Sciatic nerve (tissue), 2 donors: Measurements from ENCODE around the gene RASGRF1. TPM values are rescaled to one million over a fixed set of nuclear protein-coding genes. Genes with fewer than 3 reads are reported as not detected.

Source experiments
- ATAC-seq: fragments of 200-7000 bp; cut with Tn5 transposase; one replicate; pipeline ENCODE4 v1.9.1; 2020; ENCODE audit warnings: mild to moderate bottlenecking, moderate library complexity
- DNase-seq: peaks from one replicate; pipeline ENCODE4 v3.0.0-alpha.2; 2020; ENCODE audit warnings: low spot score
- intact Hi-C: fragments of 100-400 bp; cut with DNase I; formaldehyde crosslinking; loops from one replicate; pipeline ENCODE4 v1.14.2; 2022
- total RNA-seq: library from RNA; stranded (reverse); fragmentation: NEBNext Ultra II Directional; extraction: Animal tissue kit (Norgen Biotek cat#: 25700); gene quantifications from one replicate; pipeline ENCODE4 v1.2.1, GENCODE V29; 2021
- donor health status: DM: no; HTN: no; CAD: no.
- donor health status: DM: no; HTN: no; CAD: no.

Gene RASGRF1
- total RNA-seq, 1 donor from 2014 or later = 3.0 TPM

GRCh38 chr15:78950902-78951840 is 139.4 kb downstream of the RASGRF1 start:
- ATAC-seq (peak; percentile 80), DNase-seq (no peak)
- intact Hi-C loops = no loop called here

GRCh38 chr15:78950343-78950742 is 140.2 kb downstream of the RASGRF1 start:
- ATAC-seq = peak; percentile 35
- intact Hi-C loops = no loop called here

GRCh38 chr15:78949461-78949860 is 141.1 kb downstream of the RASGRF1 start:
- no peak for DNase-seq
- intact Hi-C loops = no loop called here
- no peak for ATAC-seq

More at GRCh38 chr15:78950343-78950742, 140.2 kb downstream of the RASGRF1 start:
- no peak for DNase-seq

DNA sequence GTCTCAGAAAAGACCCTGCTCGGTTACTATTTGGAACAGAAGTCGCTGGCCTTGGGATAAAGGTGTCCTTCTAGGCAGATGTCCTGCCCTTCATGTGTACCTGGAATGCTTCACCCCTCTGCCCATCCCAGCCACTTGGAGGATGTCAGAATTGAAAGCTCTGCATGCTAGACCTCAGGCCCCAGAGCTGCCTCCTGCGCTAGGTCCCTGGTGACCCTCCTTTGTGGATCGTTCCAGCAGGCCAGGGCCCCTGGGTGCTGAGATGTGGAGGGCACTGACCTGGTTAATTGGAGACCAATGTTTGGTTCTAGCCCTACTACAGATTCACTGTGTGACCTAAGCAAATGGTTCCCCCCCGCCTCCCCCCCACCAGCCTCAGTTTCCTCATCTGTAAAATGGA is 143.1 kb downstream of the RASGRF1 start:
- DNase-seq (no peak), ATAC-seq (no peak)
- intact Hi-C loops = no loop called here

DNA sequence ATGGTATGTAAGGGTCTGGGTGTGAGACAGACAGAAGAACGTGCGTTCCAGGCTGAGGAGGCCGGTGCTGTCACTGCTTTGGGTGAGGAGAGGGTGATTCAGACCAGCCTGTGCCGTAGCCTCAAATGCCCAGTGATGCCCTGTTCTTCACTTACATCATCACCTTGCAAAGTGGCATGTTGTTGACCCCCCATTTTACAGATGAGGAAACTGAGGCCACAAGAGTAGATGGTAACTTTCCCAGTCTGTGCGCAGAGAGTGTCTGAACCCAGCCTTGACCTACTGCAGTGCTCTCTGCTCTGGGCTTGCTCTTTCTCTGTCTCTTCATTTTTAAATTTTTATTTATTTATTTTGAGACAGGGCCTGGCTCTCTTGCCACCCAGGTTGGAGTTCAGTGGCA is 144.1 kb downstream of the RASGRF1 start:
- ATAC-seq (no peak), DNase-seq (no peak)
- intact Hi-C loops = no loop called here

DNA sequence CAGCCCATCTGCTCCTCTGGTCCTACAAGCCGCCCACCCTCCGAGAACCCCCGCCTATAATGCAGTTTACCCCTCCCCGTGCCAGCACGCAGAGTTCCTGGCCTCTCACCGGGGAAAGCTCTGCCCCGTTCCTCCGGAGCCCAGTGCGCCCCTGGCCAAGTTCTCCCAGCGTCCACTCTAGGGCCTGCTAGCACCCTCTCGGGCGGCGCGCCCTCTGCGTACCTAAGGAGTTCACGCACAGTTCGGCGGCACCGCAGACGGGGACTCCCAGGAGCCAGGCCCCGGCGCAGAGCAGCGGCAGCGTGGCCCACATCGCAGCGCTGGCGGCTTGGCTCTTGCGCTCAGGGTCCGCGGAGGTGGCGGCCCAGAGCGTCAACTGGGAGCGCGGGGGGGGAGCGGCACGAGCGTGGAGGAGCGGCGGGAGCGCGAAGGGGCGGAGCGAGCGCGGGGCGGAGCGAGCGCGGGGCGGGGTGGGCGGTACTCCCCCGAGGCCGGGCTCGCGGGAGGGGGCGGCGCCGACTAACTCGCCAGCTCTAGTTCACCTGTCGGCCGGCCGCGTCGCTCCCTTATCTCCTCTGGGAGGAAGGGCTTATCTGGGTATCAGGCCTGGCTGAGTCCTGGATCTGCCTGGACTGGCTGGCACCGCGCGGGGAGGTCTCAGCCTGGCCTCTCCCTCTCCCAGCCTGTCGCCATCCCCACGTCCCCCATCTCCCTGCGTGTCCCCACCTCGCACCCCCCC is 145.7 kb downstream of the RASGRF1 start, which contains the start of gene CTSH:
TSS of gene CTSH (minus strand) at position 378 of the 739 bp plus-strand sequence. CDS start at position 313, 65 bp downstream.
- intact Hi-C loops = no loop called here
- peak; percentile 85 for DNase-seq

DNA sequence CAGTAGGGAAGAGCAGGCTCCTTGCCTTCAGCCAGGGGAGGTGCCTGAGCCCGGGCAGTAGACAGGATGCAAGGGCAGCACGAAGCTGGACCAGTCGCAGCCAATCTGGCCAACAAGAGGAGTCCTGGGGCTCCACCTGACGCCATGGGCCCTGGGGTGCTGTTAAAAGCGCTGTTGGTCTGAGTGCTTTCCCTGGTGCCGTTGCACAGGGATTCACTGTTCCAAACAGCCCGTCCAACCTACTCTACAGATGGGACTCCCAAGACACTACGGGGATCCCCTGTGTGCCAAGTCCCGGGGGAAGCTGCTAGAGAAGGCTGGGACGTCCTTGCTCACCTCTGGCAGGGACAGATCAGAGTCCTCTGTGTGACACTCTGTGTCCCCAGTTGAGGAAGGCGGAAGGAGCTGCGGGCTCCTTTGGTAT is 146.4 kb downstream of the RASGRF1 start:
- DNase-seq = no peak
- intact Hi-C loops = no loop called here
- ATAC-seq = peak; percentile 53

More for the DNA sequence above, 145.7 kb downstream of the RASGRF1 start, which contains the start of gene CTSH:
- ATAC-seq = peak; percentile 88

DNA sequence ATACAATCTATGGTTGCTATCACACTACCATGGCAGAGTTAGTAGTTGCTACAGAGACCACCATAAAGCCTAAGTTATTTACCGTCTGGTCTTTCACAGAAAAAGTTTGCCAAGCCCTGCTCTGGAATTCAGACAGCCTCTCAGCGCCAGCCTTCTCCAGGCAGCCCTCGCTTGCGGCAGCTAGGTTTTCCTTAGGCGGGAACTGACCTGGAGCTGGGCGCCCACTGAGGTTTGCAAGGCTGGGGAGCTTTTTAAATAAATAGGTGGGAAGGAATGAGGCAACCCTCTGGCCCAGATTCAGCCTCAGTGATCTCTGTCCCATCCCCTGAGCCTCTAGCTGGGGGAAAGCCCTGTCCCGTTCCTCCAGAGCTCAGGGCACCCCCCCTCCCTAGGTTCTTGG is 146.9 kb downstream of the RASGRF1 start:
- DNase-seq = no peak
- intact Hi-C loops = no loop called here
- peak; percentile 41 for ATAC-seq

DNA sequence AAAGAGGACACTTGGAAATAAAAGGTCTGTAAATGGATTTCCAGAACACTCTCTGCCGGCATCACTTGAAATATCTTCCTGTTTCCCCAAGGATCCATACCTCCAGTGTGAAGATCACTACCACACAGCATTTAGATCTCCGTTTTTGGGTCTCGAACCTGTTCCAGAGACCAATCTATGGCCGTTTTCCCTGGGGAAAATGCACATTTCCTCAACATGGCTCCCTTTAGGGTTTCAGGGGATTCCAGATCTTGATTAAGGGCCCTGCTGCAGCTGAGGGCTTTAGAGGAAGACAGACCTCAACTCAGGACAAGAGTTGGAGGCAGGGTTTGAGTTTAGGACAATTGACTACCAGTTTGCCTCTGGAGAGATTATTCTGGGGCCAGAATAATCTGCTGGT is 147.8 kb downstream of the RASGRF1 start:
- intact Hi-C loops = no loop called here
- no peak for DNase-seq

GRCh38 chr15:78938658-78939488 is 151.7 kb downstream of the RASGRF1 start:
- no peak for ATAC-seq
- intact Hi-C loops = no loop called here
- no peak for DNase-seq

More for the DNA sequence above, 147.8 kb downstream of the RASGRF1 start:
- ATAC-seq = no peak

DNA sequence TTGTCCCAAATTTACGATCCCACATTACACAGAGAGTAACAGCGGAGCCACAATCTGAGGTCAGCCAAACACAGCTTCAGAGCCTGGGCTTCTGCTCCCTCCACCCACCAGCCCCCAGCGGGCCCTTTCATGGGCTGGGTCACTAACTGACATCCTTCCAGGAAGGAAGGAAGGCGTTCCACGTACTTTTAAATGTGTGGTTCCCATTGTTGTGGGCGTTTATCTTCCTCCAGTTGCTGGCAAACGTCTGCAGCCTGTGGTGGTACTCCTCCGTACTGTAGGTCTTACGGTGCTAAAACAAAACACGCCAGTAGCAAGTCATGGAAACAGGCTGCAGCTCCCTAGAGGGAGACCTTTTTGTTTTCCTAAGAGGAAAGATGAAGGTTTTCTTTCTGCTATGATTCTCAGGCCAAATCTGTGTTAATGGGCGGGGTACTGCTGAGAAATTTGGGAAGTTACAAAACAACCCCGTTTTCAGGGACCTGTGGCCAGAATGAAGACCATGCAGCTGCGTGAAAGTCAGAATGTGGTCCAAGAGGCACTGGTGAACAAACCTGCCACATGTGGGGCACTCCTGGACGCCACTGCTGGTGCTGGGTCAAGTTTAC is 153.3 kb downstream of the RASGRF1 start:
- intact Hi-C loops = no loop called here
- ATAC-seq = peak; percentile 76

DNA sequence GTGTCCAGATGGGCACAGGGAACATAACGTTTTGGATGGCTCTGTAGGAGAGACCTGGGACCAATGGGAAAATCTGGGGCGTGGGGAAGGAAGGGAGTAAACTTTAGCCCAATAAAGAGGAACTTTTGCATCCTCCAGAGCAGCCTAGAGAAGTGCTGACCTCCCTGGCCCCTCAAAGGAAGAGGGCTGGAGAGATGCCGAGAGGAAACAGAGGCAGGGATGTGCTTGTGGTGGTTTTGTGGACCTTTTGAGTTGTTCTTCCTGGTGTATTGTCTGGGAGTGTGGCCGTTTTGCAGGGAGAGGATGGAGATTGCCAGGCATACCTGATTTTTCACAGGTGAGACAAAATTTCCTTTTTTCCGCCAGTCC is 155.9 kb downstream of the RASGRF1 start:
- ATAC-seq (no peak), DNase-seq (no peak)
- intact Hi-C loops = no loop called here

More for the DNA sequence above, 153.3 kb downstream of the RASGRF1 start:
- no peak for DNase-seq

- intact Hi-C loops = no loop called here
- ATAC-seq = peak; percentile 77
- DNase-seq = no peak
These were observed 156.5 kb downstream of the RASGRF1 start for GRCh38 chr15:78933823-78934654.

- ATAC-seq (no peak), DNase-seq (no peak)
- intact Hi-C loops = no loop called here
These were observed 157.3 kb downstream of the RASGRF1 start for GRCh38 chr15:78933187-78933822.

GRCh38 chr15:78932258-78932808 is 158.2 kb downstream of the RASGRF1 start:
- ATAC-seq (no peak), DNase-seq (no peak)
- intact Hi-C loops = no loop called here

GRCh38 chr15:78931439-78932257 is 158.9 kb downstream of the RASGRF1 start:
- intact Hi-C loops = no loop called here
- ATAC-seq (peak; percentile 10), DNase-seq (no peak)
